Esophagus squamous epithelium (tissue), 5 donors: ENCODE results near the gene DTNB. TPM values are rescaled to one million over a fixed set of nuclear protein-coding genes. Genes with fewer than 3 reads are reported as not detected.
"Not testable (repeated sequence)": the region's sequence is repeated elsewhere in the genome, so short reads cannot be mapped to it uniquely, and the experiment has no call there.

Experiments
- DNase-seq: peaks from one replicate; lab custom pipeline; 2025; lab: John Stamatoyannopoulos, UW
- H3K27ac ChIP-seq, 4 donors: fragments of 200-600 bp; sonication (generic); one replicate each; pipeline ENCODE4 v1.5.1; 2016 to 2019; ENCODE audit warnings: mild to moderate bottlenecking in 1 of 4
- H3K27me3 ChIP-seq, 4 donors: fragments of 200-600 bp; sonication (generic); 1 replicate in 3 of 4; 2 replicates in 1 of 4; pipeline versions ENCODE4 v1.5.1 to v1.6.0; 2017 to 2021; ENCODE audit warnings: antibody characterized with exemption in 1 of 4
- H3K36me3 ChIP-seq, 3 donors: fragments of 200-600 bp; sonication (generic); one replicate each; pipeline ENCODE4 v1.5.1; 2016 to 2019
- H3K4me1 ChIP-seq, 3 donors: fragments of 200-600 bp; sonication (generic); one replicate each; pipeline ENCODE4 v1.5.1; 2017 to 2019
- H3K4me3 ChIP-seq, 4 donors: fragments of 200-600 bp; sonication (generic); 1 replicate in 3 of 4; 2 replicates in 1 of 4; pipeline ENCODE4 v1.5.1; 2016 to 2019; ENCODE audit warnings: mild to moderate bottlenecking in 2 of 4, moderate library complexity in 1 of 4
- H3K9me3 ChIP-seq, 3 donors: fragments of 200-600 bp; sonication (generic); one replicate each; pipeline ENCODE4 v1.5.1; 2016 to 2019
- CTCF ChIP-seq, 6 experiments: fragments of 450-650 bp in 4 of 6; fragments of 200-600 bp in 2 of 6; sonication (generic) in 2 of 6; IDR thresholded peaks; one replicate each; pipeline ENCODE4 v1.5.1; 2016 to 2019; ENCODE audit warnings: antibody characterized with exemption in 6 of 6, mild to moderate bottlenecking in 4 of 6, moderate library complexity in 4 of 6
- POLR2A ChIP-seq, 4 donors: fragments of 450-650 bp; IDR thresholded peaks; one replicate each; pipeline ENCODE4 v1.6.1; 2017; ENCODE audit warnings: antibody characterized with exemption in 4 of 4, mild to moderate bottlenecking in 4 of 4, moderate library complexity in 3 of 4
- WGBS, 2 donors: methylation state at CpG; one replicate each; pipeline ENCODE4 v1.1.5; 2018; 5-methylcytosine and 5-hydroxymethylcytosine counted together
- intact Hi-C: fragments of 100-400 bp; cut with DNase I; formaldehyde crosslinking; loops from one replicate; pipeline ENCODE4 v1.15.0; 2022
- total RNA-seq, 4 donors: library from RNA; depleted of rRNA; stranded (reverse); fragments of >200 nt; gene quantifications; one replicate each; pipeline ENCODE4 v1.1.0, GENCODE V29; 2016
- donor health status: DM: yes; HTN: yes; CAD: no.

The DTNB gene
- total RNA-seq, 4 donors from 2014 or later, result 7.8 to 17.2 (median 9.6) TPM

GRCh38 chr2:25671622-25672021, 1.8 kb downstream of the DTNB start:
- Histone ChIP-seq H3K9me3 (no peaks in the 10 kb centered on the region), H3K27ac (peak overlapping the region in 2 of 4 donors; percentile 86 to 87), H3K4me1 (peaks cover 0 to 39% (median 4%) of the 10 kb centered on the region in 3 donors), H3K36me3 (no peaks in the 10 kb centered on the region), H3K27me3 (no peaks in the 10 kb centered on the region), H3K4me3 (peak overlapping the region in 3 of 4 donors; percentile 80 to 98 (median 97))
- 43 to 49% methylated on average over 2 of the region's 2 CpGs for WGBS, 2 donors
- intact Hi-C loops, result no loop called here
- TF ChIP-seq CTCF (IDR thresholded peaks at IDR 0.05) (no peak), POLR2A (IDR thresholded peaks at IDR 0.05) (no peak)
- DNase-seq, result no peak

- Histone ChIP-seq H3K27me3 (no peaks in the 10 kb centered on the region), H3K36me3 (no peaks in the 10 kb centered on the region), H3K4me3 (no peak overlapping the region), H3K9me3 (no peaks in the 10 kb centered on the region), H3K27ac (no peak overlapping the region), H3K4me1 (peaks cover 8 to 48% (median 11%) of the 10 kb centered on the region in 3 donors)
- TF ChIP-seq CTCF (IDR thresholded peaks at IDR 0.05) (no peak), POLR2A (IDR thresholded peaks at IDR 0.05) (no peak)
- intact Hi-C loops, result no loop called here
- 72 to 87% methylated on average over 6 to 7 of the region's 7 CpGs for WGBS, 2 donors
- no peak for DNase-seq
These were observed 3.9 kb downstream of the DTNB start for GRCh38 chr2:25669520-25669919.

GRCh38 chr2:25666218-25666617, 7.2 kb downstream of the DTNB start:
- intact Hi-C loops, result no loop called here

GRCh38 chr2:25665429-25665828, 7.9 kb downstream of the DTNB start:
- Histone ChIP-seq H3K27ac (peak overlapping the region in 1 of 4 donors; percentile 25), H3K4me1 (peaks cover 11 to 28% (median 11%) of the 10 kb centered on the region in 3 donors)
- H3K36me3 ChIP-seq, H3K9me3 ChIP-seq, intact Hi-C loops, H3K27me3 ChIP-seq, DNase-seq, H3K4me3 ChIP-seq: not testable (repeated sequence)
- 46 to 53% methylated on average over 3 of the region's 3 CpGs for WGBS, 2 donors

More at GRCh38 chr2:25666218-25666617, 7.2 kb downstream of the DTNB start:
- Histone ChIP-seq H3K9me3 (no peaks in the 10 kb centered on the region), H3K36me3 (no peaks in the 10 kb centered on the region), H3K27me3 (no peaks in the 10 kb centered on the region), H3K4me1 (peaks cover 11 to 35% (median 11%) of the 10 kb centered on the region in 3 donors), H3K4me3 (no peak overlapping the region), H3K27ac (no peak overlapping the region)
- TF ChIP-seq CTCF (IDR thresholded peaks at IDR 0.05) (no peak), POLR2A (IDR thresholded peaks at IDR 0.05) (no peak)
- DNase-seq, result no peak

- no peak for DNase-seq
- intact Hi-C loops, result no loop called here
- TF ChIP-seq POLR2A (IDR thresholded peaks at IDR 0.05), result no peak
- no peak for TF ChIP-seq CTCF (IDR thresholded peaks at IDR 0.05)
- Histone ChIP-seq H3K4me3 (peak overlapping the region in 1 of 4 donors; percentile 25), H3K27me3 (no peaks in the 10 kb centered on the region), H3K4me1 (peaks cover 11 to 26% (median 11%) of the 10 kb centered on the region in 3 donors), H3K9me3 (no peaks in the 10 kb centered on the region), H3K36me3 (no peaks in the 10 kb centered on the region), H3K27ac (peak overlapping the region in 1 of 4 donors; percentile 25)
- WGBS, 2 donors, result 38 to 53% methylated on average over 4 of the region's 4 CpGs
These were observed 8.4 kb downstream of the DTNB start for GRCh38 chr2:25664965-25665307.
